Prostate gland (tissue), 2 donors: ENCODE results near the gene PTPRK. TPM values are rescaled to one million over a fixed set of nuclear protein-coding genes. Genes with fewer than 3 reads are reported as not detected.

Experiments
- DNase-seq: peaks from one replicate; pipeline ENCODE4 v3.0.0-alpha.2; 2019; ENCODE audit warnings: low spot score
- H3K27ac ChIP-seq, 2 donors: fragments of 200-600 bp; sonication (generic); 2 replicates each; pipeline ENCODE4 v1.5.1; 2017 to 2019
- H3K27me3 ChIP-seq: fragments of 200-600 bp; sonication (generic); replicated peaks from 2 replicates; pipeline ENCODE4 v1.5.1; 2019; ENCODE audit not compliant: insufficient read depth
- H3K36me3 ChIP-seq, 2 donors: fragments of 200-600 bp; sonication (generic); 1 replicate in 1 of 2; 2 replicates in 1 of 2; pipeline versions ENCODE4 v1.5.1 to v1.8.1; 2017 to 2019
- H3K4me1 ChIP-seq: fragments of 200-600 bp; sonication (generic); replicated peaks from 2 replicates; pipeline ENCODE4 v1.5.1; 2019
- H3K4me3 ChIP-seq, 2 donors: fragments of 200-600 bp; sonication (generic); 2 replicates each; pipeline ENCODE4 v1.5.1; 2017 to 2019
- H3K9me3 ChIP-seq: fragments of 200-600 bp; sonication (generic); 2 replicates; pipeline ENCODE4 v1.5.1; 2017
- CTCF ChIP-seq, 4 experiments: fragments of 200-600 bp in 2 of 4; fragments of 450-650 bp in 2 of 4; sonication (generic) in 2 of 4; IDR thresholded peaks; 1 replicate in 3 of 4; 2 replicates in 1 of 4; pipeline ENCODE4 v1.5.1; 2016 to 2019; ENCODE audit warnings: antibody characterized with exemption in 4 of 4, mild to moderate bottlenecking in 2 of 4, moderate library complexity in 2 of 4
- POLR2A ChIP-seq: fragments of 450-650 bp; IDR thresholded peaks from one replicate; pipeline ENCODE4 v1.6.1; 2016; ENCODE audit warnings: antibody characterized with exemption, mild to moderate bottlenecking
- POLR2AphosphoS5 ChIP-seq: sonication (generic); formaldehyde crosslinking; IDR thresholded peaks from one replicate; pipeline ENCODE4 v1.6.1; 2017; ENCODE audit warnings: antibody characterized with exemption
- WGBS: methylation state at CpG from one replicate; pipeline ENCODE4 v1.1.5; 2018; 5-methylcytosine and 5-hydroxymethylcytosine counted together
- intact Hi-C: fragments of 100-400 bp; cut with DNase I; formaldehyde crosslinking; loops from one replicate; pipeline ENCODE4 v1.14.2; 2022
- total RNA-seq, 2 donors: library from RNA; depleted of rRNA; stranded (reverse); fragments of >200 nt; gene quantifications; one replicate each; pipeline ENCODE4 v1.1.0, GENCODE V29; 2016

The PTPRK gene
- total RNA-seq, 2 donors from 2014 or later = 32.0 to 64.6 TPM

- H3K9me3 ChIP-seq = no peaks in the 10 kb centered on the region
- 63% methylated on average over 1 of the region's 1 CpG for WGBS
- H3K4me3 ChIP-seq = no peak overlapping the region
- DNase-seq = no peak
- no peaks in the 10 kb centered on the region for H3K27me3 ChIP-seq
- H3K4me1 ChIP-seq = no peaks in the 10 kb centered on the region
- no peak overlapping the region for H3K27ac ChIP-seq
- intact Hi-C loops = no loop called here
- no peaks in the 10 kb centered on the region for H3K36me3 ChIP-seq
- TF ChIP-seq CTCF (IDR thresholded peaks at IDR 0.05) (no peak), POLR2A (no peak), POLR2AphosphoS5 (no peak)
Measured at GRCh38 chr6:128144320-128144719, 376.1 kb downstream of the PTPRK start.

- Histone ChIP-seq H3K27me3 (no peaks in the 10 kb centered on the region), H3K4me3 (no peak overlapping the region), H3K4me1 (no peaks in the 10 kb centered on the region), H3K36me3 (no peaks in the 10 kb centered on the region), H3K9me3 (no peaks in the 10 kb centered on the region), H3K27ac (no peak overlapping the region)
- intact Hi-C loops = no loop called here
- no peak for TF ChIP-seq CTCF (IDR thresholded peaks at IDR 0.05)
- TF ChIP-seq POLR2AphosphoS5 = no peak
- no peak for TF ChIP-seq POLR2A
- no peak for DNase-seq
Measured at GRCh38 chr6:128141932-128142331, 378.5 kb downstream of the PTPRK start.

- Histone ChIP-seq H3K27me3 (no peaks in the 10 kb centered on the region), H3K36me3 (no peaks in the 10 kb centered on the region), H3K4me1 (no peaks in the 10 kb centered on the region), H3K27ac (no peak overlapping the region), H3K9me3 (no peaks in the 10 kb centered on the region), H3K4me3 (no peak overlapping the region)
- 26% methylated on average over 1 of the region's 1 CpG for WGBS
- TF ChIP-seq POLR2AphosphoS5 (no peak), CTCF (IDR thresholded peaks at IDR 0.05) (no peak), POLR2A (no peak)
- no peak for DNase-seq
- intact Hi-C loops = no loop called here
Measured at GRCh38 chr6:128139519-128139918, 380.9 kb downstream of the PTPRK start.

- Histone ChIP-seq H3K27me3 (no peaks in the 10 kb centered on the region), H3K36me3 (no peaks in the 10 kb centered on the region), H3K27ac (no peak overlapping the region), H3K9me3 (no peaks in the 10 kb centered on the region), H3K4me1 (no peaks in the 10 kb centered on the region), H3K4me3 (no peak overlapping the region)
- TF ChIP-seq POLR2AphosphoS5 (no peak), POLR2A (no peak), CTCF (IDR thresholded peaks at IDR 0.05) (no peak)
- intact Hi-C loops = no loop called here
- no peak for DNase-seq
- WGBS = 91% methylated on average over 1 of the region's 1 CpG
Measured at GRCh38 chr6:128138694-128139093, 381.7 kb downstream of the PTPRK start.

- H3K4me1 ChIP-seq = no peaks in the 10 kb centered on the region
- DNase-seq = no peak
- no peaks in the 10 kb centered on the region for H3K9me3 ChIP-seq
- no peak overlapping the region for H3K27ac ChIP-seq
- H3K36me3 ChIP-seq = no peaks in the 10 kb centered on the region
- TF ChIP-seq CTCF (IDR thresholded peaks at IDR 0.05) = no peak
- TF ChIP-seq POLR2A = no peak
- TF ChIP-seq POLR2AphosphoS5 = no peak
- intact Hi-C loops = no loop called here
- no peak overlapping the region for H3K4me3 ChIP-seq
- no peaks in the 10 kb centered on the region for H3K27me3 ChIP-seq
Measured at GRCh38 chr6:128135325-128135724, 385.1 kb downstream of the PTPRK start.
